Liver (tissue), 9 donors: ENCODE measurements around the gene RTN3. TPM values are rescaled to one million over a fixed set of nuclear protein-coding genes. Genes with fewer than 3 reads are reported as not detected.

ENCODE experiments used
- DNase-seq: peaks from one replicate; pipeline ENCODE4 v3.0.0-alpha.2; 2017; ENCODE audit warnings: low spot score
- H3K27ac ChIP-seq, 2 donors: one replicate each; pipeline ENCODE4 v1.7.0; 2013; ENCODE audit warnings: inconsistent platforms in 2 of 2, low read length in 2 of 2, control low read depth in 1 of 2, low read depth in 1 of 2, mild to moderate bottlenecking in 1 of 2
- H3K27me3 ChIP-seq, 4 donors: one replicate each; pipeline versions ENCODE4 v1.6.1 to v1.7.0; 2013; ENCODE audit warnings: low read length in 3 of 4, inconsistent platforms in 1 of 4, mild to moderate bottlenecking in 1 of 4, moderate library complexity in 1 of 4; ENCODE audit not compliant: control insufficient read depth in 4 of 4, insufficient read depth in 4 of 4
- H3K36me3 ChIP-seq, 4 donors: one replicate each; pipeline versions ENCODE4 v1.6.1 to v1.7.0; 2013; ENCODE audit warnings: low read length in 3 of 4, mild to moderate bottlenecking in 3 of 4, low read depth in 1 of 4, moderate library complexity in 1 of 4; ENCODE audit not compliant: control insufficient read depth in 4 of 4, insufficient read depth in 3 of 4
- H3K4me1 ChIP-seq, 4 donors: one replicate each; pipeline versions ENCODE4 v1.6.1 to v1.7.0; 2013; ENCODE audit warnings: low read length in 3 of 4, mild to moderate bottlenecking in 3 of 4, moderate library complexity in 1 of 4; ENCODE audit not compliant: control insufficient read depth in 4 of 4, insufficient read depth in 4 of 4
- H3K4me3 ChIP-seq, 3 donors: one replicate each; pipeline versions ENCODE4 v1.6.1 to v1.7.0; 2013; ENCODE audit warnings: low read length in 3 of 3, control low read depth in 1 of 3, low read depth in 1 of 3, mild to moderate bottlenecking in 1 of 3
- H3K9ac ChIP-seq, 2 donors: one replicate each; pipeline ENCODE4 v1.7.0; 2013; ENCODE audit warnings: low read length in 2 of 2, mild to moderate bottlenecking in 2 of 2, moderate library complexity in 2 of 2, control low read depth in 1 of 2, low read depth in 1 of 2
- H3K9me3 ChIP-seq, 4 donors: one replicate each; pipeline versions ENCODE4 v1.6.1 to v1.7.0; 2013; ENCODE audit warnings: low read length in 3 of 4; ENCODE audit not compliant: control insufficient read depth in 4 of 4
- EGR1 ChIP-seq, 2 donors: IDR thresholded peaks; 2 replicates each; pipeline ENCODE4 v1.6.1; 2016 to 2018; ENCODE audit warnings: antibody characterized with exemption in 2 of 2, low read depth in 2 of 2
- FOXA1 ChIP-seq: IDR thresholded peaks from 2 replicates; pipeline ENCODE4 v1.6.1; 2016; ENCODE audit warnings: antibody characterized with exemption
- HNF4A ChIP-seq, 2 donors: conservative IDR thresholded peaks; 2 replicates each; pipeline ENCODE4 v1.6.1; 2016; ENCODE audit warnings: antibody characterized with exemption in 2 of 2, mild to moderate bottlenecking in 2 of 2
- HNF4G ChIP-seq: IDR thresholded peaks from 2 replicates; pipeline ENCODE4 v1.6.1; 2016; ENCODE audit warnings: antibody characterized with exemption
- JUND ChIP-seq, 2 donors: IDR thresholded peaks; 2 replicates each; pipeline ENCODE4 v1.6.1; 2016; ENCODE audit warnings: antibody characterized with exemption in 2 of 2
- NR2F2 ChIP-seq: IDR thresholded peaks from 2 replicates; pipeline ENCODE4 v1.6.1; 2016; ENCODE audit warnings: antibody characterized with exemption
- RAD21 ChIP-seq, 2 donors: IDR thresholded peaks; 2 replicates each; pipeline ENCODE4 v1.6.1; 2016; ENCODE audit warnings: antibody characterized with exemption in 2 of 2, mild to moderate bottlenecking in 2 of 2
- SP1 ChIP-seq: IDR thresholded peaks from 2 replicates; pipeline ENCODE4 v1.6.1; 2018; ENCODE audit warnings: antibody characterized with exemption, mild to moderate bottlenecking
- TAF1 ChIP-seq: conservative IDR thresholded peaks from 2 replicates; pipeline ENCODE4 v1.6.1; 2016; ENCODE audit warnings: antibody characterized with exemption, mild to moderate bottlenecking
- YY1 ChIP-seq: IDR thresholded peaks from 2 replicates; pipeline ENCODE4 v1.6.1; 2016; ENCODE audit warnings: antibody characterized with exemption, mild to moderate bottlenecking
- WGBS: extraction: QIAGEN DNeasy Blood & Tissue Kit; methylation state at CpG from one replicate; pipeline ENCODE4 v1.1.7; 2013; 5-methylcytosine and 5-hydroxymethylcytosine counted together
- polyA plus RNA-seq, 2 donors: library from polyadenylated mRNA; stranded (reverse) in 1 of 2; unstranded in 1 of 2; fragments of 200-250 nt in 1 of 2; fragments of >200 nt in 1 of 2; fragmentation: Nextera tagmentation in 1 of 2; extraction: Ambion mirVana in 1 of 2; gene quantifications; one replicate each; pipeline versions ENCODE4 v1.2.1 to v1.2.3, GENCODE V29; 2013 to 2015
- total RNA-seq, 2 donors: library from RNA; depleted of rRNA; stranded (reverse); fragments of >200 nt; gene quantifications; one replicate each; pipeline ENCODE4 v1.2.3, GENCODE V29; 2014
- TF ChIP-seq, protein P1 (sequence below): IDR thresholded peaks from 2 replicates; pipeline ENCODE4 v1.6.1; 2016; ENCODE audit warnings: antibody characterized with exemption
- TF ChIP-seq, protein P2 (sequence below): fragments of 150-350 bp; IDR thresholded peaks from 2 replicates; pipeline ENCODE4 v1.5.1; 2017; ENCODE audit warnings: improper control_type of control experiment, low read depth, low read length; ENCODE audit not compliant: missing input control
- TF ChIP-seq, protein P3 (sequence below): IDR thresholded peaks from 2 replicates; pipeline ENCODE4 v1.6.1; 2016; ENCODE audit warnings: antibody characterized with exemption, mild to moderate bottlenecking
- TF ChIP-seq, protein P4 (sequence below): IDR thresholded peaks from 2 replicates; pipeline ENCODE4 v1.6.1; 2016; ENCODE audit warnings: antibody characterized with exemption
- TF ChIP-seq, protein P5 (sequence below): IDR thresholded peaks from 2 replicates; pipeline ENCODE4 v1.6.1; 2016; ENCODE audit warnings: antibody characterized with exemption
- donor health status: healthy.
- donor health status: healthy.
- donor health status: healthy.
- donor health status: healthy.
- donor health status: healthy.

RTN3 gene
- total and polyA plus RNA-seq, 4 donors, result 29.7 to 49.3 (median 31.4) TPM

DNA sequence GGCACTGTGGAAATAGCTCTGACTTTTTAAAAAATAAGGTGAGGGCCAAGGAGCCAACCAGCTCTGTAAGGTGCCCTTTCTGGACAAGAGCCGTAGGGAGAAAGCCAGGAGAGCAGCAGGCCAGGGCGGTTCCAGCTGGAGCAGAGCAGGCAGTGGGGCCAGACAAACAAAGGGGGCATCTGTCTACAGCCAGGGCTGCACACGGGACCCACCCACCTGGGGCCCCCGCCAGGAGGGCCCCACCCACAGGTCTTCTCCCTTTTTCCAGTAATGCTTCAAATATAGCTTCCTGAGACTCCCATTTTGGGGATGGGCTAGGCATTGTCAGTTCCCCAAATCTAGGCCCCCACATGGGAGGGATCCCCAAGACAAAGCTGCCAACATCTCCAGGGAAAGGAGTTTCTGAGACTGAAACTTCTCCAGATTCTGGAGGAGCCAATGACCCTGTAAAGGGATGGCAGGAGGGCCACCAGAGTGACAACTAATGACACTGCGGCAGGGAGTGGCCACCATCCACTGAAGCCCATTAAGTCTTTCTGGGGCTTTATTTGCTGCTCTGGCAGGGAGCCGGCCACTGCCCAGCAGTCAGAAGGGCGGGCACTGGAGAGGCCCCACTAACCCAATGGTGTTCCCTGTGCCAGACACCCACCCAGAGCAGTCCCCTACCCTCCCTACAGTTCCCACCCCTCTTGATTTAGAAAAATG, 85.4 kb downstream of the RTN3 start:
- Histone ChIP-seq H3K4me3 (no peak overlapping the region), H3K27ac (peak overlapping the region in 1 of 2 donors; percentile 73), H3K9ac (peak overlapping the region in 1 of 2 donors; percentile 77), H3K36me3 (no peaks in the 10 kb centered on the region), H3K4me1 (peaks cover 15 to 60% (median 37%) of the 10 kb centered on the region in 4 donors), H3K27me3 (no peaks in the 10 kb centered on the region), H3K9me3 (no peaks in the 10 kb centered on the region)
- TF ChIP-seq, protein P1, sequence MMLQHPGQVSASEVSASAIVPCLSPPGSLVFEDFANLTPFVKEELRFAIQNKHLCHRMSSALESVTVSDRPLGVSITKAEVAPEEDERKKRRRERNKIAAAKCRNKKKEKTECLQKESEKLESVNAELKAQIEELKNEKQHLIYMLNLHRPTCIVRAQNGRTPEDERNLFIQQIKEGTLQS, result no peak
- TF ChIP-seq, protein P2, sequence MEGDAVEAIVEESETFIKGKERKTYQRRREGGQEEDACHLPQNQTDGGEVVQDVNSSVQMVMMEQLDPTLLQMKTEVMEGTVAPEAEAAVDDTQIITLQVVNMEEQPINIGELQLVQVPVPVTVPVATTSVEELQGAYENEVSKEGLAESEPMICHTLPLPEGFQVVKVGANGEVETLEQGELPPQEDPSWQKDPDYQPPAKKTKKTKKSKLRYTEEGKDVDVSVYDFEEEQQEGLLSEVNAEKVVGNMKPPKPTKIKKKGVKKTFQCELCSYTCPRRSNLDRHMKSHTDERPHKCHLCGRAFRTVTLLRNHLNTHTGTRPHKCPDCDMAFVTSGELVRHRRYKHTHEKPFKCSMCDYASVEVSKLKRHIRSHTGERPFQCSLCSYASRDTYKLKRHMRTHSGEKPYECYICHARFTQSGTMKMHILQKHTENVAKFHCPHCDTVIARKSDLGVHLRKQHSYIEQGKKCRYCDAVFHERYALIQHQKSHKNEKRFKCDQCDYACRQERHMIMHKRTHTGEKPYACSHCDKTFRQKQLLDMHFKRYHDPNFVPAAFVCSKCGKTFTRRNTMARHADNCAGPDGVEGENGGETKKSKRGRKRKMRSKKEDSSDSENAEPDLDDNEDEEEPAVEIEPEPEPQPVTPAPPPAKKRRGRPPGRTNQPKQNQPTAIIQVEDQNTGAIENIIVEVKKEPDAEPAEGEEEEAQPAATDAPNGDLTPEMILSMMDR, result no peak
- TF ChIP-seq NR2F2, result no peak
- no peak for TF ChIP-seq YY1
- TF ChIP-seq JUND (IDR thresholded peaks at IDR 0.05), result no peak
- TF ChIP-seq, protein P3, sequence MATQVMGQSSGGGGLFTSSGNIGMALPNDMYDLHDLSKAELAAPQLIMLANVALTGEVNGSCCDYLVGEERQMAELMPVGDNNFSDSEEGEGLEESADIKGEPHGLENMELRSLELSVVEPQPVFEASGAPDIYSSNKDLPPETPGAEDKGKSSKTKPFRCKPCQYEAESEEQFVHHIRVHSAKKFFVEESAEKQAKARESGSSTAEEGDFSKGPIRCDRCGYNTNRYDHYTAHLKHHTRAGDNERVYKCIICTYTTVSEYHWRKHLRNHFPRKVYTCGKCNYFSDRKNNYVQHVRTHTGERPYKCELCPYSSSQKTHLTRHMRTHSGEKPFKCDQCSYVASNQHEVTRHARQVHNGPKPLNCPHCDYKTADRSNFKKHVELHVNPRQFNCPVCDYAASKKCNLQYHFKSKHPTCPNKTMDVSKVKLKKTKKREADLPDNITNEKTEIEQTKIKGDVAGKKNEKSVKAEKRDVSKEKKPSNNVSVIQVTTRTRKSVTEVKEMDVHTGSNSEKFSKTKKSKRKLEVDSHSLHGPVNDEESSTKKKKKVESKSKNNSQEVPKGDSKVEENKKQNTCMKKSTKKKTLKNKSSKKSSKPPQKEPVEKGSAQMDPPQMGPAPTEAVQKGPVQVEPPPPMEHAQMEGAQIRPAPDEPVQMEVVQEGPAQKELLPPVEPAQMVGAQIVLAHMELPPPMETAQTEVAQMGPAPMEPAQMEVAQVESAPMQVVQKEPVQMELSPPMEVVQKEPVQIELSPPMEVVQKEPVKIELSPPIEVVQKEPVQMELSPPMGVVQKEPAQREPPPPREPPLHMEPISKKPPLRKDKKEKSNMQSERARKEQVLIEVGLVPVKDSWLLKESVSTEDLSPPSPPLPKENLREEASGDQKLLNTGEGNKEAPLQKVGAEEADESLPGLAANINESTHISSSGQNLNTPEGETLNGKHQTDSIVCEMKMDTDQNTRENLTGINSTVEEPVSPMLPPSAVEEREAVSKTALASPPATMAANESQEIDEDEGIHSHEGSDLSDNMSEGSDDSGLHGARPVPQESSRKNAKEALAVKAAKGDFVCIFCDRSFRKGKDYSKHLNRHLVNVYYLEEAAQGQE, result no peak
- TF ChIP-seq TAF1, result no peak
- TF ChIP-seq, protein P4, sequence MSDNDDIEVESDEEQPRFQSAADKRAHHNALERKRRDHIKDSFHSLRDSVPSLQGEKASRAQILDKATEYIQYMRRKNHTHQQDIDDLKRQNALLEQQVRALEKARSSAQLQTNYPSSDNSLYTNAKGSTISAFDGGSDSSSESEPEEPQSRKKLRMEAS, result no peak
- TF ChIP-seq SP1, result no peak
- TF ChIP-seq, protein P5, sequence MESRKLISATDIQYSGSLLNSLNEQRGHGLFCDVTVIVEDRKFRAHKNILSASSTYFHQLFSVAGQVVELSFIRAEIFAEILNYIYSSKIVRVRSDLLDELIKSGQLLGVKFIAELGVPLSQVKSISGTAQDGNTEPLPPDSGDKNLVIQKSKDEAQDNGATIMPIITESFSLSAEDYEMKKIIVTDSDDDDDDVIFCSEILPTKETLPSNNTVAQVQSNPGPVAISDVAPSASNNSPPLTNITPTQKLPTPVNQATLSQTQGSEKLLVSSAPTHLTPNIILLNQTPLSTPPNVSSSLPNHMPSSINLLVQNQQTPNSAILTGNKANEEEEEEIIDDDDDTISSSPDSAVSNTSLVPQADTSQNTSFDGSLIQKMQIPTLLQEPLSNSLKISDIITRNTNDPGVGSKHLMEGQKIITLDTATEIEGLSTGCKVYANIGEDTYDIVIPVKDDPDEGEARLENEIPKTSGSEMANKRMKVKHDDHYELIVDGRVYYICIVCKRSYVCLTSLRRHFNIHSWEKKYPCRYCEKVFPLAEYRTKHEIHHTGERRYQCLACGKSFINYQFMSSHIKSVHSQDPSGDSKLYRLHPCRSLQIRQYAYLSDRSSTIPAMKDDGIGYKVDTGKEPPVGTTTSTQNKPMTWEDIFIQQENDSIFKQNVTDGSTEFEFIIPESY, result no peak
- no peak for TF ChIP-seq FOXA1
- DNase-seq, result peak; percentile 36
- 58% methylated on average over 7 of the region's 7 CpGs for WGBS

DNA sequence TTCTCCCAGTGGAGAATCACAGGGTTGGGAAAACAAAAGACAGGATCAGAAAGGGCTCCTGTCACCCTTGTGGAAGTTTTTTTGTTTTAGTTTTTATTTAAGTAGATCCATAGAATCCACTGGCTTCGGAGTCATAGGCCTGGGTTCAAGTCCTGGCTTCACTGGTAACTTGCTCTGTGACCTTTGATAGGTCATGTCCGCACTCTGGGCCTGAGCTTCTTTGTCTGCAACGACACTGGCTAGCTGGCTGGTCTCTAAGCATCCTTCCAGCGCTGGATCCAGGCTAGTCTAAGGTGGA, 85.9 kb downstream of the RTN3 start:
- Histone ChIP-seq H3K4me3 (peak overlapping the region; percentile 52 to 97 (median 85)), H3K4me1 (peaks cover 15 to 55% (median 35%) of the 10 kb centered on the region in 4 donors), H3K27me3 (no peaks in the 10 kb centered on the region), H3K9ac (peak overlapping the region; percentile 72 to 77), H3K9me3 (no peaks in the 10 kb centered on the region), H3K27ac (peak overlapping the region; percentile 73 to 82), H3K36me3 (no peaks in the 10 kb centered on the region)
- WGBS, result 16% methylated on average over 4 of the region's 4 CpGs
- no peak for DNase-seq
- TF ChIP-seq TAF1, result no peak
- no peak for TF ChIP-seq RAD21 (IDR thresholded peaks at IDR 0.05)
- no peak for TF ChIP-seq EGR1 (IDR thresholded peaks at IDR 0.05; ENCODE audit: low read depth in 2 of 2)
- no peak for TF ChIP-seq HNF4G
- TF ChIP-seq, protein P3, result no peak
- TF ChIP-seq, protein P1, result no peak
- TF ChIP-seq HNF4A (conservative IDR thresholded peaks at IDR 0.05), result no peak
- TF ChIP-seq, protein P5, result no peak
